PFSK-1 (cell line): ENCODE results near the gene CBX3.

Source experiments
- POLR2AphosphoS5 ChIP-seq: IDR thresholded peaks from 2 replicates; pipeline ENCODE4 v1.6.1; 2012; ENCODE audit warnings: low read depth, mild to moderate bottlenecking, control low read depth, low read length, moderate library complexity
- REST ChIP-seq, 2 experiments: IDR thresholded peaks; 2 replicates each; pipeline versions ENCODE4 v1.6.1 to v1.8.0; 2011 to 2012; ENCODE audit warnings: low read depth in 2 of 2, low read length in 2 of 2, control low read depth in 1 of 2, inconsistent platforms in 1 of 2, mild to moderate bottlenecking in 1 of 2, moderate library complexity in 1 of 2; ENCODE audit not compliant: insufficient read depth in 1 of 2
- SIN3A ChIP-seq: IDR thresholded peaks from 2 replicates; pipeline ENCODE4 v1.6.1; 2012; ENCODE audit warnings: mild to moderate bottlenecking, low read length, moderate library complexity, borderline replicate concordance; ENCODE audit not compliant: insufficient read depth
- TAF1 ChIP-seq: IDR thresholded peaks from 2 replicates; pipeline ENCODE4 v1.6.1; 2012; ENCODE audit warnings: low read length, control low read depth, borderline replicate concordance; ENCODE audit not compliant: insufficient read depth

- TF ChIP-seq TAF1 (no peak), REST (IDR thresholded peaks at IDR 0.05; ENCODE audit: insufficient read depth in 1 of 2, low read depth in 2 of 2, low read length in 2 of 2) (no peak), POLR2AphosphoS5 (no peak), SIN3A (no peak)
Observed at GRCh38 chr7:26162431-26162830, 39.1 kb upstream of the CBX3 start.
